Spinal cord (tissue), 10 donors: ENCODE results near the gene PHF23. TPM values are rescaled to one million over a fixed set of nuclear protein-coding genes. Genes with fewer than 3 reads are reported as not detected.

Source experiments
- DNase-seq, 6 donors: peaks; one replicate each; pipeline versions ENCODE4 v3.0.0 to v3.0.0-alpha.2; 2013 to 2015; ENCODE audit warnings: low spot score in 6 of 6, low read depth in 4 of 6
- H3K27ac ChIP-seq: one replicate; pipeline ENCODE4 v1.5.1; 2013; ENCODE audit warnings: low read depth, low read length, control low read depth
- H3K27me3 ChIP-seq: one replicate; pipeline ENCODE4 v1.6.1; 2013; ENCODE audit warnings: low read length; ENCODE audit not compliant: control insufficient read depth, insufficient read depth
- H3K36me3 ChIP-seq: one replicate; pipeline ENCODE4 v1.6.1; 2013; ENCODE audit warnings: low read length; ENCODE audit not compliant: control insufficient read depth, insufficient read depth
- H3K4me1 ChIP-seq: one replicate; pipeline ENCODE4 v1.6.1; 2013; ENCODE audit warnings: low read length; ENCODE audit not compliant: control insufficient read depth, insufficient read depth
- H3K4me3 ChIP-seq: one replicate; pipeline ENCODE4 v1.5.1; 2013; ENCODE audit warnings: low read depth, low read length, control low read depth
- H3K9me3 ChIP-seq: one replicate; pipeline ENCODE4 v1.6.1; 2013; ENCODE audit warnings: low read length; ENCODE audit not compliant: control insufficient read depth, insufficient read depth
- WGBS: methylation state at CpG from one replicate; pipeline ENCODE4 v1.1.5; 2013; ENCODE audit warnings: missing lambda C conversion rate; ENCODE audit not compliant: insufficient coverage; 5-methylcytosine and 5-hydroxymethylcytosine counted together
- polyA plus RNA-seq, 2 donors: library from polyadenylated mRNA; unstranded; fragments of 120-200 nt; gene quantifications; one replicate each; pipeline ENCODE4 v1.2.1, GENCODE V29; 2013; ENCODE audit not compliant: insufficient read length in 2 of 2
- total RNA-seq, 2 donors: library from RNA; depleted of rRNA in 1 of 2; stranded (reverse); fragments of 120-200 nt in 1 of 2; fragments of >200 nt in 1 of 2; gene quantifications; one replicate each; pipeline versions ENCODE4 v1.2.3 to v1.2.4, GENCODE V29; 2013 to 2014
- donor health status: healthy.

PHF23 gene
- total and polyA plus RNA-seq, 4 donors: 26.2 to 53.2 (median 49.6) TPM

- H3K27ac ChIP-seq: no peak overlapping the region
- 88% methylated on average over 1 of the region's 6 CpGs for WGBS
- H3K4me3 ChIP-seq: no peak overlapping the region
- no peaks in the 10 kb centered on the region for H3K9me3 ChIP-seq
- peaks cover 45% of the 10 kb centered on the region for H3K27me3 ChIP-seq
- H3K4me1 ChIP-seq: peaks cover 24% of the 10 kb centered on the region
- DNase-seq: no peak
- peaks cover 55% of the 10 kb centered on the region for H3K36me3 ChIP-seq
These were observed 20.3 kb upstream of the PHF23 start for GRCh38 chr17:7259555-7259889.

GRCh38 chr17:7258731-7259554, 19.7 kb upstream of the PHF23 start:
- no peak overlapping the region for H3K4me3 ChIP-seq
- peaks cover 24% of the 10 kb centered on the region for H3K4me1 ChIP-seq
- peaks cover 57% of the 10 kb centered on the region for H3K36me3 ChIP-seq
- DNase-seq: no peak
- H3K9me3 ChIP-seq: no peaks in the 10 kb centered on the region
- WGBS: 91% methylated on average over 6 of the region's 7 CpGs
- H3K27me3 ChIP-seq: peaks cover 40% of the 10 kb centered on the region
- H3K27ac ChIP-seq: no peak overlapping the region

- Histone ChIP-seq H3K4me3 (no peak overlapping the region), H3K27ac (no peak overlapping the region), H3K4me1 (peaks cover 19% of the 10 kb centered on the region), H3K9me3 (no peaks in the 10 kb centered on the region), H3K36me3 (peaks cover 57% of the 10 kb centered on the region), H3K27me3 (peaks cover 20% of the 10 kb centered on the region)
- DNase-seq: no peak
- WGBS: 94% methylated on average over 7 of the region's 8 CpGs
These were observed 17.7 kb upstream of the PHF23 start for GRCh38 chr17:7256766-7257456.

DNA sequence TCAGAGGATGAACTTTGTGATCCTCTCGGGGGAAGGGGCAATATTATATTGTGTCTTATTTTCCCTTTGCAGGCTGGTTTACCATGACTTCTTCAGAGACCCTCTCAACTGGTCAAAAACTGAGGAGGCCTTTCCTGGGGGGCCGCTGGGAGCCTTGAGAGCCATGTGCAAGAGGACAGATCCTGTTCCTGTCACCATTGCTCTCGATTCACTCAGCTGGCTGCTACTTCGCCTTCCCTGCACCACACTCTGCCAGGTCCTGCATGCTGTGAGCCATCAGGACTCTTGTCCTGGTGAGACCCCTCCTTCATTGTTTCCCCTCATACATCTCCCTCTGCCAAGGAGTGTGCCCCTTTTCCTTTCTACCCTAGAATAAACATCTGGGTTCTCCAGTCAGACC, 15.3 kb upstream of the PHF23 start:
- no peak overlapping the region for H3K4me3 ChIP-seq
- H3K36me3 ChIP-seq: peaks cover 51% of the 10 kb centered on the region
- no peaks in the 10 kb centered on the region for H3K9me3 ChIP-seq
- 88% methylated on average over 4 of the region's 4 CpGs for WGBS
- no peak for DNase-seq
- no peak overlapping the region for H3K27ac ChIP-seq
- H3K27me3 ChIP-seq: no peaks in the 10 kb centered on the region
- H3K4me1 ChIP-seq: peaks cover 21% of the 10 kb centered on the region

DNA sequence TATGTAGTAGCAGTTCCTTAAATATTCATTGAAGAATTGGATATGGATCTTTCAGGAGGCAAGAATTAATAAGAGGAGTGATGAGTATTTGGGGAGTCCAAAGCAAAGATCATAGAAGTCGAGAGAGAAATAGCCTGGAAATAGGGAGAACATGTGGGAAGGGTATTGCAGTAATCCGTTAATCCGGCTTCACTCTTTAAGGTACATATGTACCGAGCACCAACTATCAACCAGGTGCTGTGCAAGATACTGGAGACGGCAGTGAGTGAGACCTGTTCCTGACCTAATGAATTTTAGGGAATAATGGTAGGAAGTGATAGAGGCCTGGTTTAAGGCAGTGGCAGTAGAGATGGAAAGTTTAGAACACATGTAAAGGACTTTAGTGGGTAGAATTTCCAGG, 13.8 kb upstream of the PHF23 start:
- WGBS: 83% methylated on average over 3 of the region's 5 CpGs
- Histone ChIP-seq H3K4me3 (peak overlapping the region; percentile 98), H3K4me1 (peaks cover 31% of the 10 kb centered on the region), H3K36me3 (peaks cover 37% of the 10 kb centered on the region), H3K27me3 (no peaks in the 10 kb centered on the region), H3K27ac (peak overlapping the region; percentile 100), H3K9me3 (no peaks in the 10 kb centered on the region)
- DNase-seq: no peak

- peak within 1 kb of the TSS; percentile 100 for H3K27ac ChIP-seq
- 0% methylated on average over 40 of the region's 55 CpGs for WGBS
- peak within 1 kb of the TSS; percentile 98 for H3K4me3 ChIP-seq
- DNase-seq: peak in 5 of 6 donors; percentile 84 to 97 (median 89)
- peaks cover 31% of the 10 kb centered on the region for H3K4me1 ChIP-seq
- no peaks in the 10 kb centered on the region for H3K9me3 ChIP-seq
- no peaks in the 10 kb centered on the region for H3K27me3 ChIP-seq
- peaks cover 30% of the 10 kb centered on the region for H3K36me3 ChIP-seq
These were observed 13.2 kb upstream of the PHF23 start, which contains the start of gene ELP5 for GRCh38 chr17:7252176-7253043. Gene ELP5, plus strand, starts transcription at chr17:7252215. Its CDS starts 336 bp downstream, at chr17:7252551.

GRCh38 chr17:7251661-7252175, 12.5 kb upstream of the PHF23 start, which contains the start of gene CTDNEP1:
Gene CTDNEP1, minus strand, starts transcription at chr17:7251734. Its CDS starts 438 bp downstream, at chr17:7251296.
- Histone ChIP-seq H3K4me3 (peak within 1 kb of the TSS; percentile 98), H3K4me1 (peaks cover 31% of the 10 kb centered on the region), H3K27me3 (no peaks in the 10 kb centered on the region), H3K36me3 (peaks cover 27% of the 10 kb centered on the region), H3K27ac (peak within 1 kb of the TSS; percentile 100), H3K9me3 (no peaks in the 10 kb centered on the region)
- DNase-seq: peak; percentile 99 to 100 (median 100)
- under 1% methylated on average over 37 of the region's 41 CpGs for WGBS

- under 1% methylated on average over 50 of the region's 55 CpGs for WGBS
- no peaks in the 10 kb centered on the region for H3K27me3 ChIP-seq
- peak in 2 of 6 donors; percentile 19 to 33 for DNase-seq
These were observed 11.7 kb upstream of the PHF23 start for GRCh38 chr17:7250695-7251627.

More at GRCh38 chr17:7250695-7251627, 11.7 kb upstream of the PHF23 start:
- Histone ChIP-seq H3K4me1 (peaks cover 31% of the 10 kb centered on the region), H3K27ac (peak overlapping the region; percentile 100), H3K4me3 (peak overlapping the region; percentile 98), H3K36me3 (peaks cover 26% of the 10 kb centered on the region), H3K9me3 (no peaks in the 10 kb centered on the region)
